SK-MEL-5 (cell line): ENCODE measurements around the gene DVL2. TPM values are rescaled to one million over a fixed set of nuclear protein-coding genes. Genes with fewer than 3 reads are reported as not detected.

ENCODE experiments used
- small RNA-seq, 2 experiments: library from RNA; depleted of rRNA; stranded (forward); fragments of <200 nt; gene quantifications; one replicate each; pipeline ENCODE3, GENCODE V24; 2014
- total RNA-seq: library from RNA; depleted of rRNA; stranded (reverse); fragments of >200 nt; shearing (Covaris generic); gene quantifications from 2 replicates; pipeline ENCODE4 v1.2.3, GENCODE V29; 2014; rRNA removed

Gene DVL2
- total RNA-seq, 1 experiment from 2014 or later: 91.5 TPM

Small RNA genes within 50 kb of the gene (small RNA-seq; reads per million reads assigned to genes)
- gene AC120057.4: 0 reads per million in 2 experiments
- 0.12 to 4.7 reads per million in 2 experiments for gene MIR324
- 0 reads per million in 2 experiments for gene RF00019

Other genes starting within 250 kb of the DVL2 start
- not detected in 2 replicates for gene ALOX12, start 238.5 kb downstream of the DVL2 start, total RNA-seq
- 882 and 947 TPM in 2 replicates for gene RNASEK, start 221.9 kb downstream of the DVL2 start, total RNA-seq
- gene BCL6B, start 211.5 kb downstream of the DVL2 start, total RNA-seq: not detected in 2 replicates
- gene SLC16A13, start 198.5 kb downstream of the DVL2 start, total RNA-seq: 0.61 and 0.64 TPM in 2 replicates
- gene SLC16A11, start 190.4 kb downstream of the DVL2 start, total RNA-seq: not detected in 2 replicates
- gene CLEC10A, start 154.3 kb downstream of the DVL2 start, total RNA-seq: not detected in 2 replicates
- not detected in 2 replicates for gene ASGR2, start 119.7 kb downstream of the DVL2 start, total RNA-seq
- gene ASGR1, start 55.1 kb downstream of the DVL2 start, total RNA-seq: 0.21 and 0.56 TPM in 2 replicates
- 3.7 and 3.9 TPM in 2 replicates for gene DLG4, start 14.7 kb downstream of the DVL2 start, total RNA-seq
- gene ACADVL, start 14.6 kb downstream of the DVL2 start, total RNA-seq: 123 and 148 TPM in 2 replicates
- 69.0 and 81.3 TPM in 2 replicates for gene PHF23, start 4.9 kb upstream of the DVL2 start, total RNA-seq
- 237 and 305 TPM in 2 replicates for gene GABARAP, start 7.9 kb upstream of the DVL2 start, total RNA-seq
- gene CTDNEP1, start 17.2 kb upstream of the DVL2 start, total RNA-seq: 26.9 and 29.2 TPM in 2 replicates
- gene ELP5, start 17.7 kb upstream of the DVL2 start, total RNA-seq: 43.8 and 58.7 TPM in 2 replicates
- not detected in 2 replicates for gene CLDN7, start 28.0 kb upstream of the DVL2 start, total RNA-seq
- 0.79 and 1.1 TPM in 2 replicates for gene SLC2A4, start 47.2 kb upstream of the DVL2 start, total RNA-seq
- gene YBX2, start 60.1 kb upstream of the DVL2 start, total RNA-seq: 0.08 and 0.59 TPM in 2 replicates
- 839 and 914 TPM in 2 replicates for gene EIF5A, start 73.1 kb upstream of the DVL2 start, total RNA-seq
- gene GPS2, start 80.8 kb upstream of the DVL2 start, total RNA-seq: 73.7 and 74.8 TPM in 2 replicates
- 13.6 and 19.4 TPM in 2 replicates for gene NEURL4, start 94.8 kb upstream of the DVL2 start, total RNA-seq
- 0.03 TPM in 1 of 2 replicates, not detected in the other for gene ACAP1, start 102.0 kb upstream of the DVL2 start, total RNA-seq
- 2.0 and 2.5 TPM in 2 replicates for gene KCTD11, start 117.6 kb upstream of the DVL2 start, total RNA-seq
- gene TMEM95, start 120.6 kb upstream of the DVL2 start, total RNA-seq: not detected in 2 replicates
- 0.24 TPM in 1 of 2 replicates, not detected in the other for gene TNK1, start 146.6 kb upstream of the DVL2 start, total RNA-seq
- 5.1 and 9.6 TPM in 2 replicates for gene PLSCR3, start 160.0 kb upstream of the DVL2 start, total RNA-seq
- 147 and 188 TPM in 2 replicates for gene TMEM256, start 169.6 kb upstream of the DVL2 start, total RNA-seq
- 0.55 and 1.7 TPM in 2 replicates for gene NLGN2, start 173.3 kb upstream of the DVL2 start, total RNA-seq
- not detected in 2 replicates for gene SPEM1, start 185.8 kb upstream of the DVL2 start, total RNA-seq
- not detected in 2 replicates for gene SPEM2, start 191.1 kb upstream of the DVL2 start, total RNA-seq
- gene SPEM3, start 194.3 kb upstream of the DVL2 start, total RNA-seq: not detected in 2 replicates
- 6.8 and 7.0 TPM in 2 replicates for gene TMEM102, start 200.9 kb upstream of the DVL2 start, total RNA-seq
- 0.45 and 0.61 TPM in 2 replicates for gene FGF11, start 205.0 kb upstream of the DVL2 start, total RNA-seq
- 3.3 and 4.5 TPM in 2 replicates for gene CHRNB1, start 210.5 kb upstream of the DVL2 start, total RNA-seq
- 14.3 and 14.6 TPM in 2 replicates for gene ZBTB4, start 245.1 kb upstream of the DVL2 start, total RNA-seq
- gene SLC35G6, start 246.9 kb upstream of the DVL2 start, total RNA-seq: not detected in 2 replicates
- 20.6 and 24.0 TPM in 2 replicates for gene POLR2A, start 249.8 kb upstream of the DVL2 start, total RNA-seq